Astrocyte of the cerebellum (primary cell): ENCODE results near the gene TSTD1.

Experiments used
- DNase-seq: peaks from one replicate; pipeline ENCODE4 v3.0.0-alpha.2; 2011; ENCODE audit warnings: low read depth
- H3K4me3 ChIP-seq: 2 replicates; pipeline ENCODE4 v1.5.1; 2011; ENCODE audit warnings: mild to moderate bottlenecking, low read depth, low read length, moderate library complexity
- CTCF ChIP-seq: IDR thresholded peaks from 2 replicates; pipeline ENCODE4 v1.5.1; 2012; ENCODE audit warnings: low read length, low read depth, moderate library complexity, mild to moderate bottlenecking; ENCODE audit errors: missing control alignments
- in situ Hi-C: cut with HindIII; loops from 2 replicates; pipeline ENCODE4 v1.10.0; 2017; ENCODE audit warnings: low sequenced_read_pairs

TSTD1 gene

GRCh38 chr1:161054805-161055204 is 16.0 kb upstream of the TSTD1 start:
- in situ Hi-C loops, result no loop called here
- no peak for TF ChIP-seq CTCF
- no peak overlapping the region for H3K4me3 ChIP-seq
- DNase-seq, result no peak

GRCh38 chr1:161054232-161054631 is 15.5 kb upstream of the TSTD1 start:
- no peak for DNase-seq
- in situ Hi-C loops, result no loop called here
- no peak for TF ChIP-seq CTCF
- H3K4me3 ChIP-seq, result no peak overlapping the region

- DNase-seq, result no peak
- no peak for TF ChIP-seq CTCF
- in situ Hi-C loops, result no loop called here
- H3K4me3 ChIP-seq, result no peak overlapping the region
These were observed 14.1 kb upstream of the TSTD1 start for GRCh38 chr1:161052899-161053298.

- DNase-seq, result no peak
- no peak for TF ChIP-seq CTCF
- no peak overlapping the region for H3K4me3 ChIP-seq
- in situ Hi-C loops, result no loop called here
These were observed 12.5 kb upstream of the TSTD1 start for GRCh38 chr1:161051219-161051618.

GRCh38 chr1:161048949-161049722 is 10.4 kb upstream of the TSTD1 start:
- in situ Hi-C loops, result loop anchor here (5.0 to 10.0 kb wide), 2 partner anchors 48 to 96 kb away; partner anchors contain the start of gene KLHDC9
- H3K4me3 ChIP-seq, result no peak overlapping the region
- TF ChIP-seq CTCF, result no peak
- DNase-seq, result no peak

GRCh38 chr1:161047436-161048420 is 9.0 kb upstream of the TSTD1 start:
- no peak overlapping the region for H3K4me3 ChIP-seq
- TF ChIP-seq CTCF, result no peak
- in situ Hi-C loops, result loop anchor here (5.0 to 10.0 kb wide), 2 partner anchors 50 to 97 kb away; partner anchors contain the start of gene KLHDC9
- DNase-seq, result no peak
